PC-3 (cell line): ENCODE data around the gene TINCR. TPM values are rescaled to one million over a fixed set of nuclear protein-coding genes. Genes with fewer than 3 reads are reported as not detected.

ENCODE experiments used
- ATAC-seq: fragments of 200-7000 bp; cut with Tn5 transposase; 2 replicates; pipeline ENCODE4 v1.9.1; 2020; ENCODE audit warnings: mild to moderate bottlenecking, moderate library complexity
- BruUV-seq: library from RNA; stranded (reverse); fragments of 400-500 nt; replicated peaks from 2 replicates; lab custom pipeline; 2021; lab: Mats Ljungman, UMichigan
- CTCF ChIA-PET: fragments of 300-600 bp; sonication (Branson Sonifier 250); formaldehyde crosslinking; loops from one replicate; lab custom pipeline; 2022; ENCODE audit warnings: antibody characterized with exemption; lab: Charles Lee
- POLR2A ChIA-PET: fragments of 300-600 bp; sonication (Branson Sonifier 250); formaldehyde crosslinking; loops from one replicate; lab custom pipeline; 2022; ENCODE audit warnings: antibody characterized with exemption; ENCODE audit not compliant: unreplicated experiment; lab: Charles Lee
- DNase-seq: peaks from one replicate; pipeline ENCODE4 v3.0.0-alpha.2; 2015
- H2AFZ ChIP-seq: fragments of 300-600 bp; sonication (generic); 2 replicates; pipeline ENCODE4 v1.6.0; 2016; ENCODE audit warnings: antibody characterized with exemption, low read length
- H3F3A ChIP-seq: fragments of 300-600 bp; sonication (generic); one replicate; pipeline ENCODE4 v1.6.0; 2017; ENCODE audit warnings: antibody characterized with exemption, low read length, control low read depth, mild to moderate bottlenecking; ENCODE audit not compliant: unreplicated experiment
- H3K27ac ChIP-seq: fragments of 300-600 bp; sonication (generic); 2 replicates; pipeline ENCODE4 v1.5.1; 2016; ENCODE audit warnings: mild to moderate bottlenecking, low read length
- H3K27me3 ChIP-seq: fragments of 300-600 bp; sonication (generic); 2 replicates; pipeline ENCODE4 v1.6.1; 2016; ENCODE audit warnings: low read length, mixed read lengths
- H3K36me3 ChIP-seq: fragments of 300-600 bp; sonication (generic); 2 replicates; pipeline ENCODE4 v1.6.1; 2016; ENCODE audit warnings: low read depth, mixed run types, low read length, mixed read lengths
- H3K4me1 ChIP-seq: fragments of 300-600 bp; sonication (generic); 2 replicates; pipeline ENCODE4 v1.5.1; 2016; ENCODE audit warnings: low read length; ENCODE audit not compliant: insufficient read depth
- H3K4me2 ChIP-seq: fragments of 300-600 bp; sonication (generic); 2 replicates; pipeline ENCODE4 v1.6.0; 2016; ENCODE audit warnings: low read length
- H3K4me3 ChIP-seq: fragments of 300-600 bp; sonication (generic); 2 replicates; pipeline ENCODE4 v1.5.1; 2016; ENCODE audit warnings: mild to moderate bottlenecking, low read length, mixed read lengths
- H3K79me2 ChIP-seq: fragments of 300-600 bp; sonication (generic); 2 replicates; pipeline ENCODE4 v1.6.1; 2017; ENCODE audit warnings: low read length, mixed read lengths
- H3K9ac ChIP-seq: fragments of 300-600 bp; sonication (generic); 2 replicates; pipeline ENCODE4 v1.6.0; 2016; ENCODE audit warnings: mild to moderate bottlenecking, low read length
- H3K9me2 ChIP-seq: fragments of 300-600 bp; sonication (generic); replicated peaks from 2 replicates; pipeline ENCODE4 v1.6.1; 2016; ENCODE audit warnings: mixed run types, low read length, mixed read lengths
- H3K9me3 ChIP-seq: fragments of 300-600 bp; sonication (generic); 2 replicates; pipeline ENCODE4 v1.6.1; 2016; ENCODE audit warnings: low read length, mixed read lengths
- H4K20me1 ChIP-seq: fragments of 300-600 bp; sonication (generic); 2 replicates; pipeline ENCODE4 v1.6.1; 2016; ENCODE audit warnings: low read length, mixed read lengths
- EZH2 ChIP-seq: fragments of 300-600 bp; sonication (generic); IDR thresholded peaks from one replicate; pipeline ENCODE4 v1.6.1; 2017; ENCODE audit warnings: antibody characterized with exemption, mild to moderate bottlenecking, low read length; ENCODE audit not compliant: unreplicated experiment
- EZH2phosphoT487 ChIP-seq: fragments of 300-600 bp; sonication (generic); IDR thresholded peaks from 2 replicates; pipeline ENCODE4 v1.6.1; 2018; ENCODE audit warnings: mild to moderate bottlenecking, antibody characterized with exemption, low read length, borderline replicate concordance
- intact Hi-C: fragments of 100-400 bp; cut with micrococcal nuclease; formaldehyde crosslinking; loops from 2 replicates; pipeline ENCODE4 v1.9.0; 2023
- total RNA-seq: library from RNA; depleted of rRNA; stranded (reverse); fragments of >200 nt; gene quantifications from 2 replicates; pipeline ENCODE4 v1.2.3, GENCODE V29; 2014
- TF ChIP-seq, protein P1 (sequence below): fragments of 300-600 bp; sonication (generic); conservative IDR thresholded peaks from 2 replicates; pipeline ENCODE4 v1.5.1; 2017; ENCODE audit warnings: antibody characterized with exemption, low read depth, mild to moderate bottlenecking, low read length

TINCR gene
- total RNA-seq, 1 experiment from 2014 or later: 0.58 TPM

DNA sequence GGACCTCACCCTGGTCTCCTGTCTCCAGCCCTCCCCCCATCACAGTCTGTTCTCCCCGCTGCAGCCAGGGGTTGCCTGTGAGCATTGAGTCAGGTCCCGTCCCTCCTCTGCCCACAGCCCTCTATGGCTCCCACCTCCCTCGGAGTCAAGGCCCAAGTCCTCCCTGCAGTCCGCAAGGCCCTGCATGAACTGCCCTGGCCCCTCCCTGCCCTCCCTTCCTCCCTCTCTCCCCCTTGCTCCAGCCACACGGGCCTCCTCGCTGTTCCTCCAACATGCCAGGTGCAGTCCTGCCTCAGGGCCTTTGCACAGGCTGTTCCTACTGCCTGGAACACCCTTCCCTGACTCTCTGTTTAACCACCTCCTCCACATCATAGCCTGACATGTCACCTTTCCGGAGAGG lies 2.8 kb downstream of the TINCR start:
- H3K27ac ChIP-seq: no peak overlapping the region
- H3K9me3 ChIP-seq: no peaks in the 10 kb centered on the region
- no peaks in the 10 kb centered on the region for H3F3A ChIP-seq
- H3K4me3 ChIP-seq: no peak overlapping the region
- no peak overlapping the region for H3K9ac ChIP-seq
- no peaks in the 10 kb centered on the region for H3K4me1 ChIP-seq
- no peak for ATAC-seq
- peaks cover 21% of the 10 kb centered on the region for H3K27me3 ChIP-seq
- no peak for DNase-seq
- no peak overlapping the region for H2AFZ ChIP-seq
- CTCF ChIA-PET: interaction anchor here (0.6 kb wide), 1 partner anchor 17 kb away, joined by 3 read pairs; no protein-coding TSS in a partner anchor
- intact Hi-C loops: no loop called here
- no peaks in the 10 kb centered on the region for H3K79me2 ChIP-seq
- POLR2A ChIA-PET: no interaction called here
- no peaks in the 10 kb centered on the region for H4K20me1 ChIP-seq
- H3K4me2 ChIP-seq: no peak overlapping the region
- H3K36me3 ChIP-seq: no peaks in the 10 kb centered on the region
- TF ChIP-seq EZH2 (no peak), EZH2phosphoT487 (no peak)
- TF ChIP-seq, protein P1, sequence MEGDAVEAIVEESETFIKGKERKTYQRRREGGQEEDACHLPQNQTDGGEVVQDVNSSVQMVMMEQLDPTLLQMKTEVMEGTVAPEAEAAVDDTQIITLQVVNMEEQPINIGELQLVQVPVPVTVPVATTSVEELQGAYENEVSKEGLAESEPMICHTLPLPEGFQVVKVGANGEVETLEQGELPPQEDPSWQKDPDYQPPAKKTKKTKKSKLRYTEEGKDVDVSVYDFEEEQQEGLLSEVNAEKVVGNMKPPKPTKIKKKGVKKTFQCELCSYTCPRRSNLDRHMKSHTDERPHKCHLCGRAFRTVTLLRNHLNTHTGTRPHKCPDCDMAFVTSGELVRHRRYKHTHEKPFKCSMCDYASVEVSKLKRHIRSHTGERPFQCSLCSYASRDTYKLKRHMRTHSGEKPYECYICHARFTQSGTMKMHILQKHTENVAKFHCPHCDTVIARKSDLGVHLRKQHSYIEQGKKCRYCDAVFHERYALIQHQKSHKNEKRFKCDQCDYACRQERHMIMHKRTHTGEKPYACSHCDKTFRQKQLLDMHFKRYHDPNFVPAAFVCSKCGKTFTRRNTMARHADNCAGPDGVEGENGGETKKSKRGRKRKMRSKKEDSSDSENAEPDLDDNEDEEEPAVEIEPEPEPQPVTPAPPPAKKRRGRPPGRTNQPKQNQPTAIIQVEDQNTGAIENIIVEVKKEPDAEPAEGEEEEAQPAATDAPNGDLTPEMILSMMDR: no peak
- H3K9me2 ChIP-seq: no peaks in the 10 kb centered on the region
- BruUV-seq: no TSS peak

DNA sequence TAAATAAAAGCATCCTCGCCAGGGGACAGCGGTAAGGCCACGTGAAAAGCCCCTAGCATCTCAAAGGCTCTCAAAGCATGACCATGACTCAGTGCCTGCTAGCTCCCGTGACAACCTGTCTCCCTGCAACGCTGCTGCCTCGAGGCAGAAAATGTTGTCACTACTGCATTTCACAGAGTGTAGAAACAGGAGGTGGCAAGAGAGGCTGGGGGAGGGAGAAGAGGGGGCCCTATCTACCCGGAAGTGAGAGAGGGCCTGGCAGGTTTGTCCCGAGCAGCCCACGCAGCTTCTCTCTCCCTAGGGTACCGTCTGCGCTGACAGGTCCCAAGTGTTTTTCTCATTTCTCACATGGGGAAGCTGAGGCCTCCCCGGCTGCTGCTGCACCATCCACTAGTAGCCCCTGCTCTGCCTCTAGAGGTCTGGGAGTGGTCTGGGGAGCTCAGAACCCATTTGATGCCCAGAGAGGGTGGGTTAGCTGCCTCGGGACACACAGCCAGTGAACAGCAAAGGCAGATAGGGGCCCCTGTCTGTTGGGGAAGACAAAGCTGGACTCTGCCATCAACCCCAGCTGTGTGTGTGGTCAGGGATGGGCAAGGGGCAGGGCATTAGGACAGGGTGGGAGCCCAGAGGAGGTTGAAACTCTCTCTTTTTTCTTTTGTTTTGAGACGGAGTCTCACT lies 3.7 kb downstream of the TINCR start:
- H3F3A ChIP-seq: no peaks in the 10 kb centered on the region
- TF ChIP-seq EZH2phosphoT487 (no peak), EZH2 (no peak)
- TF ChIP-seq, protein P1: no peak
- H4K20me1 ChIP-seq: no peaks in the 10 kb centered on the region
- no peak overlapping the region for H3K4me2 ChIP-seq
- ATAC-seq (peak; percentile 39; the same call in 1 of the 2 replicates), DNase-seq (peak; percentile 58)
- ChIA-PET POLR2A (no interaction called here), CTCF (no interaction called here)
- intact Hi-C loops: no loop called here
- no peak overlapping the region for H3K9ac ChIP-seq
- no peaks in the 10 kb centered on the region for H3K36me3 ChIP-seq
- no peaks in the 10 kb centered on the region for H3K9me2 ChIP-seq
- no peaks in the 10 kb centered on the region for H3K9me3 ChIP-seq
- H3K4me3 ChIP-seq: no peak overlapping the region
- no peaks in the 10 kb centered on the region for H3K4me1 ChIP-seq
- BruUV-seq: no TSS peak
- no peaks in the 10 kb centered on the region for H3K79me2 ChIP-seq
- no peak overlapping the region for H3K27ac ChIP-seq
- H2AFZ ChIP-seq: no peak overlapping the region
- H3K27me3 ChIP-seq: peaks cover 21% of the 10 kb centered on the region

DNA sequence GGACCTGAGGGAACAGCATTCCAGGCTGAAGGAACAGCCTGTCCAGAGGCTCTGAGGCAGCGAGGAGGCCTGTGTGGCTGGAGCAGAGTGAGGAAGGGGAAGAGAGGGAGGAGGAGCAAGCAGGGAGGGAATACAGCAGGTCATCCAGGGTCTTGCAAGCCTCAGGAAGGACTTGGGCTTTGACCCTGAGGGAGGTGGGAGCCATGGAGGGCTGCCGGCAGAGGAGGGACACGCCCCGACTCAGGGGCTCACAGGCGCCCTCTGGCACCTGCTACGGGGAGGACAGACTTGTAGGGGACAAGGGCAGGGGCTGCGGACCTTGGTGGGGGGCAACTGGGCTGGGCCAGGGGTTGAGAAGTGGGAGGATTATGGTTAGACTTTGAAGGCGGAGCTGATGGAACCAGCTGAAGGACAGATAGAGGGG lies 4.7 kb downstream of the TINCR start:
- Histone ChIP-seq H3K9me3 (no peaks in the 10 kb centered on the region), H3K4me3 (no peak overlapping the region), H3K4me2 (no peak overlapping the region), H3F3A (no peaks in the 10 kb centered on the region), H3K27me3 (peaks cover 19% of the 10 kb centered on the region), H3K79me2 (no peaks in the 10 kb centered on the region), H2AFZ (no peak overlapping the region), H3K27ac (no peak overlapping the region), H4K20me1 (no peaks in the 10 kb centered on the region), H3K4me1 (no peaks in the 10 kb centered on the region), H3K36me3 (no peaks in the 10 kb centered on the region), H3K9me2 (no peaks in the 10 kb centered on the region), H3K9ac (no peak overlapping the region)
- TF ChIP-seq, protein P1: peak; percentile 41; the same call in 1 of the 2 replicates
- TF ChIP-seq EZH2phosphoT487: no peak
- POLR2A ChIA-PET: no interaction called here
- BruUV-seq: no TSS peak
- ATAC-seq: no peak
- intact Hi-C loops: no loop called here
- CTCF ChIA-PET: no interaction called here
- DNase-seq: no peak
